GM12874 (cell line): ENCODE results near the gene RHOXF2B.
"Not testable (repeated sequence)": the region's sequence is repeated elsewhere in the genome, so short reads cannot be mapped to it uniquely, and the experiment has no call there.

Source experiments
- CTCF ChIP-seq: IDR thresholded peaks from 2 replicates; pipeline ENCODE4 v1.5.1; 2011; ENCODE audit warnings: low read depth, mild to moderate bottlenecking, control low read depth, low read length, moderate library complexity; ENCODE audit not compliant: insufficient read depth

RHOXF2B gene

GRCh38 chrX:120077590-120077989 lies at the start of gene RHOXF2B:
Gene RHOXF2B (minus strand): TSS chrX:120077690. CDS start chrX:120077552, 138 bp downstream.
- not testable (repeated sequence) for TF ChIP-seq CTCF

- no peak for TF ChIP-seq CTCF
Observed at GRCh38 chrX:120125444-120125843, 48.0 kb upstream of the RHOXF2B start.

GRCh38 chrX:120120223-120120622 lies 42.7 kb upstream of the RHOXF2B start:
- TF ChIP-seq CTCF: no peak

GRCh38 chrX:120115438-120115963 lies 38.0 kb upstream of the RHOXF2B start, which contains the start of gene RHOXF1:
Gene RHOXF1 (minus strand): TSS chrX:120115913. CDS start chrX:120115862, 51 bp downstream.
- TF ChIP-seq CTCF: no peak

GRCh38 chrX:120111611-120112010 lies 34.1 kb upstream of the RHOXF2B start:
- TF ChIP-seq CTCF: no peak

- no peak for TF ChIP-seq CTCF
Observed at GRCh38 chrX:120109378-120109777, 31.9 kb upstream of the RHOXF2B start.

GRCh38 chrX:120090208-120090607 lies 12.7 kb upstream of the RHOXF2B start:
- no peak for TF ChIP-seq CTCF
